Activated CD4-positive, alpha-beta T cell treated with anti-CD3 and anti-CD28 coated beads, Interleukin-2, amount 50 U/mL, for 48 hours (primary cell): ENCODE measurements around the gene FAR2.

Experiments used
- DNase-seq, 2 experiments: peaks; one replicate each; pipeline ENCODE4 v3.0.0-alpha.2; 2020

Gene FAR2

DNA sequence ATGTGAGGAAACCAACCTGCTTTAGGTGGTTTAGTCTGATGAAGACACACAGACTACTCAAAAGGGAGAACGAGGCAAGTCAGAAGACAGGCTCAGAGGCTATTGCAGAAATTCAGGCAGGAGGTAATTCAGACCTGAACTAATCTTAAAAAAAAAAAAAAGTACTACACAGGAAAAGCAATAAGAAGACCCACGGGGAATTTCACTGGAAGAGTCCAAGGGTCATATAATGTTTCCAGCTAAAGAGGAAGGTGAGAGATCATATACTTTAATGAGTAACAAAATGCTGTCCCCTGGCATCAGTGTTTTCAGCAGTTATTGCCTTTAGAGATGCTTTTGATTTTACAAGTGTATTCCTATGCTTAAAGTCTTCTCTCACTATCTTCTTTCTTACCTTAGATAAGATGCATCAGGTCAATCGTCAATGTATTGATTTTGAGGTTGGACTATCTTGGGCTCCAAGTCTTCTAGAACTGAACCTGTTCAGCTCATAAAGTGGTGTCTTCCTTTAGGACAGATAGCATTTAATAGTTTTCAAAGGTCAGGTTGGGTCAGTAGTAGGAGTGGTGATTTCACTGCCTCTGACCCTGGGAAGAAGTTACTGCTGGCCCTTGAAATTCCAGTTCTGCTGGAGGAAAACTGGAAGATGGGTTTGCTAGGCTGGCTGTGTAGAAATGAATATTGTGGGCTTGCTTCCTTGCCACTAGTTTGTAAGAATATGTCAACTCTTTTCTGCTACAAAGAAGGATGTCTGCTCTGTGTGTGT, 60.0 kb downstream of the FAR2 start:
- no peak for DNase-seq

DNA sequence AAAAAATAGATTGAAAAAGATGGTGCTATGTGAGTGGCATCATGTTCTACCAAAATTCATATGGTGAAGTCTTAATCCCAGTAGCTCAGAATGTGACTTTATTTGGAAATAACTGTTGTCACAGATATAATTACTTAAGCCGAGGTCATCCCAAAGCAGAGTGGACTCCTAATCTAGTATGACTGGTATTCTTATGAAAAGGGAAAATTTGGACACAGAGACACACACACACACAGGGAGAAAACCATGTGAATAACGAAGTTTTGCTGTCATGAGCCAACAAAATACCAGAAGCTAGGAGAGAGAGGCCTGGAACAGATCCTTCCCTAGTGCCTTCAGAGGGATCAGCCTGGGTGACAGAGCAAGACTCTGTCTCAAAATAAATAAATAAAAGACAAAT, 62.6 kb downstream of the FAR2 start:
- DNase-seq, result no peak

DNA sequence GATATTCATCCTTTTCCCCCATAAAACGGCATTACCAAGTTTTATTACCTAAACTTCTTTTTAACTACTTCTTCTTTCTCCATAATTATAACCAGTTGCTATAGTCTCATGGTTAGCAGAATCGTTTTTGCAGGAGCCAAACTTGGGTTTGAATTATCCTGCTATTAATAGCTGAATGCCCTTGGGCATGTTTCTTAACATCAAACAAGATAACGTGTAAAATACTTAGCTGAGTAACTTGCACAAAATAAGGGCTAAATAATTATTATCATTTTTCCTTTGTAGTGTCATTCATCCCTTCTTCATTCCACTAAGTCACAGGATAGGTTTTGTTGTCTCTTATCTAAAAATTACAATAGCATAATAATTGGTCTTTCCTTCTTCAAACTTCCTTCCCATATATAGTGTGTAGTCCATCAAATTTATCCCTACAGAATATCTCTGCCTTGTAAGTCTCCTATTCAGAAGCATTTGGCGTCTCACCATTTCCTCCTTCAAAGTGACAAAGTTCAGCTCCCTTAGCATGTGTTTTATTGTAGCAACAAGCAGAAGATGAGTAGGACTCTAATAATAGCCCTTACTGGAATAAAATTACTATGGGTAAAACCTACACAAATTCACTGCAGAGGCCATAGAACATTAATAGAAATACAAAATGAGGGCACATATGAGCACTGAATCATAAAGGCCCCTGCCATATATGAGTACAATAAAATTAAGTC, 63.8 kb downstream of the FAR2 start:
- DNase-seq, result no peak

DNA sequence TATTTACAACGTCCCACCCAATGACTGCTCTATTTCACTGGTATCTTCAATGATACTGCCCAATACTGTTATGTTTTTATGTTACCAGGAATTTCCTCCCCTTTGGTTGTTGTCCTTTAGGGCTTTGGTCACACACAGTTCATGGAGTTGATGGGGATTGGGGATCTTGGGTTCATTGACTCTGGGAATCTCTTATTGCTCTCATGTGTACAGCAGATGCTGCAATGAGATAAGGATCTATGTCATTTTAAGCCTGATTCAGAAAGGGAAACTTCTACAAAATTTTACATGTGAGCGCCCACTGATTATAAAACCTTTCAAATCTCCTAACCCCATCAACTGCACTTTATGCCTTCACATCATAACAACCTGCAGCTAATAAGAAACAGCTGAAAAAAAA, 67.2 kb downstream of the FAR2 start:
- no peak for DNase-seq

DNA sequence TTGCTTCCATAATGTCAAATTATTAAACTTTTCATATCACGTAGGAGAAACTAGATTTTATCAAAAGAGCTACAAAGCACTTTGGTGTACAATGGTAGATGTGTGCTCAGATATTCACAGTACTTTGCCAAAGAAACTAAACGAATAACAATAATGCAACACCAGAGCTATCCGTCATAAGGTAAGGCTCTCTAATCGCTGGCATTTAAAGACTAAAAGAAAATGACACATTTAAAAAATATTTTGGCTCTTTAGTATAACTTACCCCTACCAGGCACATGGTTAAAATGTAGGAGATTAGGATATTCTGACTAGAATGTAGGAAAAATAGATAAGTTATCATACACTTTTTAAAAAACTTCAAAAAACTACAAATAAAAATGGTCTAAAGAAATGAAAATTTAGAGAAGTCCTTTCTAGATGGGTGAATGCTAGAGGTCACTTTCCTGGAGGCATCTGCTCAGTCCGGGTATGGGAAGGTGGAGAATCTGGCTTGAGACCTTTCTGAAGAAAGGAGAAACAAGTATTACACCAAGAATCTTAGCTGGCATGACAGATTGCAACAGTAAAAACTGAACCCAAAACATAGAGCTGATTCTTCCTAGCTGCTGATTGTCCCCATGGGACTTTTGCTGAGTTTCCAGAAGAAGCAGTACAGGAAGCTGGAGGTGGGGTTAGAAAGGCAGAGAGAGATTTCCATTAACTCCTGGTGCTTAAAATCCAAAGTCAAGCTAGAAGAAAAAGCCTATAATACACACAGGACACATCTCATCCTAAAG, 67.9 kb downstream of the FAR2 start:
- DNase-seq, result no peak

DNA sequence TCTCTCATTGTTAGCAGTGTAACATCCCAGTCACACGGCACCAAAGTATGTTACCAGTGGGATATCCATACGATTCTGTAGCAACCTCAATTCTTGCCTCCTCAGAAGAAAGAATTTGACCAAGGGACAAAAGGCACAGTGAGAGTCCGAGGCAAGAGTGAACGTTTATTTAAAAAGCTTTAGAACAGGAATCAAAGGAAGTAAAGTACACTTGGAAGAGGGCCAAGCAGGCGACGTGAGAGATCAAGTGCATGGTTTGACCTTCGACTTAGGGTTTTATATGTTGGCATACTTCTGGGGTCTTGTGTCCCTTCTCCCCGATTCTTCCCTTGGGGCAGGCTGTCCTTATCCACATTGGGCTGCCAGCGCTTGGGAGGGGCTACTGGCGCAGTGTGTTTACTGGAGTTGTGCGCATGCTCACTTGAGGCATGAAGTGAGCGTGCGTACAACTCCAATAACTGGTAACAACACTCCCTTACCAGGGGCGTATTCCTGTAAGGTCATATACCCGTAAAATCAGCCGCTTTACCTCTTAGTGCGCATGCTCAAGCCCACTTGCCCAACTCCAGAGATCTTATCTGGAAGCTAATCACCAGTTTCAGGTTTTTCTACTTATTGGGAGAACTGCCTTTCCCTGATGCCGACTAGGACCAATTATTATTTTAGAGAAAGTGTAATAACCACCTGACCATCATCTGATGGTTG, 71.7 kb downstream of the FAR2 start:
- no peak for DNase-seq

DNA sequence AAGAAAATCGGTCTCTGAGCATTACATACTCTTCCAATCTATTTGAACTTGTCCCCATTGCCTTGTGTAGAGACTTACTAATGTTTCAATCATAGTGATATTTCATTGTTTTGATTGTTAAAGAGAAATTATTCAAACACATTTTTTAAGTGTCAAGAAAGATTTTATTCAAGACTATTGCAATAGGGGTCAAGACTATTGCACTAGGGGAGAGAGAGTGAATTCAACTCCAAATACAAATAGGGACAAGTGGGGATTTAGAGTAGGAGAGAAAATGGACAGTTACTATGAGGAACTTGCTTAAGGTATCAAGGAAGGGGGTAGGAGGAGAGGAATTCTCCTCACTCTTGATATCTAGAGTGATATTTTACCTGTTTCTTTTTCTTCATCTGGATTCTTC, 73.1 kb downstream of the FAR2 start:
- DNase-seq, result no peak

DNA sequence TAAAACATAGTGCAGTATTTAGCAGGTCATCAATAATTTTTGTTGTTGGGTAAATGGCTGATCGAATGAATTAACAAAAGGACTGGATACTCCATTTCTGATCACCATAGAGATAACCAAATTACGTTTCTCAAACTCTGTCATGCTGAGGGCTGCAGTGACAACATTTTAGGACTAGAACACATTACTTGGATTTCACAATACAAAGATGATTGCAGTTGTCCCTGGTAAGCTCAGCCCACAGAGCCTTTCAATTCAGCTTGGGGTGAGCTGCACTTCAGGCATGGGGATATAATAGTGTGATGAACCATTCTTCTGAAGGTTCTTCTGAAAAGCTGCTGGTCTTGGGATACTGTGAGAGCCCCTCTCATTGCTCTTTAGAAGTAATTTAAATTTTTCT, 74.3 kb downstream of the FAR2 start:
- DNase-seq, result no peak

DNA sequence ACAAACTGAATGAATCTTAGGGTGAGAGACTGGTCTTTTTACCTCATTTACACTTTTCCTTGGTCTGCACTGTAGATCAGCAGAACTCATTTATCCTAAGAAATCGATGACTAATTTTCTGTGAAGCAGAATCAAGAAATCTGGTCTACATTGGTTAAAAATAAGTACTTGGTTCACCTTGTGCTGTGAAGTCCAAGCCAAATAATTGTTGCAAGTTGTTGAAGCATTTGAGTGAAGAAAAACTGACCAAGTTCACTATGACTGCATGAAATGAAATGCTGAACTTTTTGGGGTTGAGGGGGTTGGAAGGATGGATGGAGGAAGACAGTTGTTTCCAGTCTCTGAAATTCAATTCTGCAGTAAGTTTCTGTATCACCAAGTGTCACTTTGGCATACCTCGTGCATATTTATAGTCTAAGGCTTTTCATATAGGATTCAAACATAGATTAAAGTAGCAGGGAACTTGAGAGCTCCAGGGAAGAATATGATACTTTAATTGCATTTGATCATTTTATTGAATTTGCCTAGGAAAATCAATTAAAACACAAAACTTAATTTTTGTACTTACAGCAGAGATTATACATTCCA, 75.0 kb downstream of the FAR2 start:
- DNase-seq, result no peak

DNA sequence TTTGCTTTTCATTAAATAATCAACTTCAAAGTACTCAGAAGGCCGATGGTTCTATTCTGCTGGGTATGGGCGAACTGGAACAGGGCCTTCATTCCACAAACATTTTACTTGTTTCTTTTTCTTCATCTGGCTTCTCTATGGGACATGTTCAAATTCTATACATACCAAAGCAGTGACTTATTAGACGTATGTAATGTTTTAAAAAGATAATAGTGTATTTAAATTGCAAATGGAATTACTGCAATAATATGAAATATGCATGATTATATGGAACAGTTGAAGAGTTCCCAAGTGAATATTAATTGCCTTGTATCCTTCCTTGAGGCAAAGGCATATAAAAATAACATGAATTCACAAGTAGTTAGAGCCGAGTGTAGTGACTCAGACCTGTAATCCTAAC, 75.5 kb downstream of the FAR2 start:
- DNase-seq, result no peak

DNA sequence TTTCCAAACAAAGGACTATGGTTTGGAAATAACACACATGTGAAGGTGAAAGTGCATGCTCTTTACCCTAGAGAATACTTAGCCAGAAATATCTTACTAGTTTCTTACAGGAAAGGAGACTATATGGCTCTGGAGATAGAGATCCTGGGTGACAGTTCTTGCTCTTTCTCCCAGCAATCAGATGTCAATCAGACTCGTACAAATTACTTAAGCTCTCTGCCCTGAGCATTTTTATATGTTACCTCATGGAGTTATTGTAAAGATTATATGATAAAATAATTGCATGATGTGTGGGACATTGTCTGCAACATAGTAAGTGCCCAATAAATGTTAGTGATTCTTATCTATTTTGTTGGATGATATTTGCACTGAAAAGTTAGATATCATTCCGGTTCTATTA, 76.8 kb downstream of the FAR2 start:
- no peak for DNase-seq

DNA sequence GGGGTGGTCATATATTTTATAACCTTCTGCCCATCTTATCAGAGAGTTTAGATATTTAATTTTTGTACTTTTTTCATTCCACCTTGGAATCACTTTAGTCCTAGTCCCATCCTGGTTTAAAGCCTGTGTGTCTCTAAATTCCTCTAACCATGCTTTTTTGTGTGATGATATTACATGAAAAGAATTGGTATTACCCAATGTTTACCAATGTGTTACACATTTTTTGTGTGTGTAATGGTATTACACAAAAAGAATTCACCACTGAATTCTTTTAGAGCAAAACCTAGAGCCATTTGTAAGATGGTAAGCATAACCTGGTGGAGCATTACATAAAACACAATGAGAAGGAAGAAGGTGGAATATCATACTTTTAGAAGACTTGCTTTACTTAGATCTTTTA, 77.5 kb downstream of the FAR2 start:
- no peak for DNase-seq

DNA sequence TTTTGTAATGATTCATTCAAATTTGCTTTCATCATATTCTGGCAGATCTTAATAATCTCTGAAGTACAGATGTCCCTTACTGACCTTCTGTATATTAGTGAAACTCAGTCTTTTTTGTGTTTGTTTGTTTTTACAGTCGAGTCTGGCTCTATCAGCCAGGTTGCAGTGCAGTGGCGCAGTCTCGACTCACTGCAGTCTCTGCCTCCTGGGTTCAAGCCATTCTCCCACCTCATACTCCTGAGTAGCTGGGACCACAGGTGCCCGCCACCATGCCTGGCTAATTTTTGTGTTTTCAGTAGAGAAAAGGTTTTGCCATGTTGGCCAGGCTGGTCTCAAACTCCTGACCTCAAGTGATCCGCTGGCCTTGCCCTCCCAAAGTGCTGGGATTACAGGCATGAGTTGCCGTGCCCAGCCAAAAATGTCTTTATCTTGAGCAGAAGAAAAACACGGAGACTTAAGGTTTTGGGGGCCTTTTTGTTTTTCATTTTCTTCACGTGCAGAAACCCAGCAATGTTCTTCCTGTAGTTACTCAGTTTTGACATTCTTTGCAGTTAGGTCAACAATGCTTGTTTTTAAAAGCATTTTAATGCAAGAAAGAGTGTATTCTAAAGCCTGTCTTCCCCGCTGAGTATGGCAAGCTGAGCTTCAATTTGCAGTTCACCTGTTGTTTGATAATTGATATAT, 79.5 kb downstream of the FAR2 start:
- DNase-seq, result no peak

DNA sequence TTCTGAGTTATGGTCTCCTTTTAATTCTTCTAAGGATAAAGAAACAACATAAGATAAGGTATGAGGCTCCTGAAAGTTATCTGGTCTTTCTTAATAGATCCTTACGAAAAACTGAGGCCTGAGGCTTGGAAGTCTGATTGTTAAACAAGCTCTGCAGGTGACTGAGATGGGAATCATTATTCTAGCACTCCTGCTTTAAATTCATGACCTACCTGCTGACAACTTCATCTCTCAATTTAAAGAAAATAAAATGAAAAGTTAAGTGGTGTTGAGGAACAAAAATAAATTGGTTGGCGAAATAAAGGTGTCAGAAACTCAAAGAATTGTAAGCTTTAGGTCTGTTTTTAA, 80.1 kb downstream of the FAR2 start:
- no peak for DNase-seq

DNA sequence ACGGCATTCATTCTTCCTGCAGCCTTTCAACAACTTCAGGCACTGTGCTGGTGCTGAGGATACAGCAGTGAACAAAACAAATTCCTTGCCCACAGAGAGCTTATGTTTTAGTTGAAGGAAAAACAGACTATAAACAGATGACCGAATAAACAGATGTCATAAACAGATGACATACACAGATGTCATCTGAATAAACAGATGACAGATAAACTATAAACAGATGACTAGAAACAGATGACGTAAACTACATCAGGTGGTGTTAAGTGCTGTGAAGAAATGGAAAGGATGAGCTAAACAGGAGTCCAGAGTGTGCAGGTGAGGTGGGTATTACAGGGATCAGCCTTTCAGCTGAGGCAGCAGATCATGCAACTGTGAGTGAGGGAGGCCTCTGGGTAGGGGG, 80.9 kb downstream of the FAR2 start:
- DNase-seq, result no peak

DNA sequence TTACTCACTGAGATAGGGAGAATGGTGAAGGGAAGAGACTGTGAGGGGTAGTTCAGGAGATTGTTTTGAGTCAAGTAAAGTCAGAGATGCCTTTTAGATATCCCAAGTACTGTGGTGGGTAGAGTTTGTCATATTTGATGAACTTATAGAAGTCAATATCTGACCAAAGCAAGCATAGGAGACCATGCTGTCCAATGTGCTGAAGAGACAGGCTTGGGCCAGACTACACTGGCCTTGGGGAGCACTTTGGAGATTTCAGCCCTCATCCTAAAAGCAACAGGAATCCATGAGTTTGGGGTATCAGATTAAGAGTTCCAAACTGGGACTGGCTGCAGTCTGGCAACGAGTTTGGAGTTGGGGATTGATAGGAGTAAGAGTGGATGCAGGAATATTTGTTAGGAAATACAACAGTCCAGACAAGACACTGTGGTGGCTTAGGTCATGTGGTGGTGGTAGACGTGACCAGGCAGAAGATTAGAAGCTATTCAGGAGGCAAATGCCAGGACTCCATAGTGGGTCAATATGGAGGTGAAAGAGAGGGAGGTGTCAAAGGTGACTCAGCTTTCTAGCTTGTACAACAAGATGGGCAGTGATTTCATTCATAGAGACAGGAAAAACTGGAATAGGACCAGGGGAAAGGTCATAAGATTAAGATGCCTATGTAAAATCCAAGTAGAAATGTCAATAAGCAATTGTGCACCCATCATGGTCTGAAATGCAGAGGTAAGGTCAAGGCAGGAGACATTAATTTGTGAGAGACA, 81.9 kb downstream of the FAR2 start:
- DNase-seq, result no peak

DNA sequence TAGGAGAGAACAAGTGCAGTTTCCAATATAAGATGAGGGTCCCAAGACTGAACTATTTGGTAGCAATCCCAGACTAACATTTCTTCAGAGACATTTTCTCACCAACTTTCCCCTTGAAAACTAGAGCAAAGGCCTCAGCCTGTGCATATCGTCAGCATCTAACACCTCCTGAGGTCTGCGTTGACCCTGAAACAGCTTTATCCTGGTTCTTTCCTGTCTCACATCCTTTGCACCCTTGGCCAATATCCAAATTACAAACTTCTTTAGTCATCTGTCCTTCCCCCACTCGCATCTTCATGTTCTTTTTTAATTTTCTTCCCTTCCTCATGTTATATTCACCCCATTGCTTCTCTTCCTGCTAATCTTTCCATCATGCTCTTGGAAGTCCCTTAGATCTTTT, 83.0 kb downstream of the FAR2 start:
- DNase-seq, result no peak

DNA sequence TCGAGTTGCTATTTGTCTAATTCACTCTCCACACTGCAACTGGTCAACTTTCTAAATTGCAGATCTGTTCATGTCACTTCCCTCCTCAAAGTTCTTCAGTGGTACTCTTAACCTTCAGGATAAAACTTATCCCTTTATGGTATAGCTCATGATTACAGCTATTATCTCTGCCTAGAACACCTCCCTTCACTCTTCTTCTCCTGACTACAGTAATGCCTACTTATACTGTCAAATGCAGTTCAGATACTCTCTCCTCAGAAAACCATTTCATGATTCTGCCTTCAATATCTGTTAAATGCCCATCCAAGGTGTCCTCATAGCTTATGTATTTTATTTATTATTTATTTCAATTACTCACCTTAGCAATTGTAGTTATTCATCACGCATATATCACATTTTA, 85.5 kb downstream of the FAR2 start:
- DNase-seq, result no peak

DNA sequence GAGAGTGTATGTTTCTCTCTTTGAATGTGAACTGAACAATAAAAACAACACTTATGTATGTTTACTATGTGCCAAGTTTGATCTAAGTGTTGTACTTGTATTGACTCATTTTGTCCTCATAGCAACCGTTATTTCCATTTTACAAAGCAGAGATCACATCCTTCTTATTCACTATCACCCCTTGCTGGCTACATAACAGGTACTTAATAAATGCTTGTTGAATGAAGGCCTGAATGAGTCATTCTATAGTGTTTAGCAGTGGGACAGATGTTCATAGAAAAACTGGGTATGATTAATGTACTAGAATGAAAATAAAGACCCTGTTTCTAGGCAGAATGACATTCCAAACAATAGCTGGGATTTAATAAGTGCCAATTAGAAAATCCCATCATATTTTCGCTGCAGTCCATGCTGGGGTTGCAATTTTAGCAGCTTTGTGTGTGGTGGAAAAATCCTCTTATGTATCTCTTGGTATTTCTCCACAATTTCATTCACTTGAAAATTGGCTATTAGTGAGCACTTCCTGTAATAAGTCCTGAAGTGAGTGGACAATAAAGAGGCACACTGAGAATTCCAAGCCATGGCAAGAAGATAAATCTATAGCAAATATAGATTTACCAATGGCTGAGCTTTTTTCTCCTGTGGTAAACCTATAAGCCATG, 86.0 kb downstream of the FAR2 start:
- no peak for DNase-seq

DNA sequence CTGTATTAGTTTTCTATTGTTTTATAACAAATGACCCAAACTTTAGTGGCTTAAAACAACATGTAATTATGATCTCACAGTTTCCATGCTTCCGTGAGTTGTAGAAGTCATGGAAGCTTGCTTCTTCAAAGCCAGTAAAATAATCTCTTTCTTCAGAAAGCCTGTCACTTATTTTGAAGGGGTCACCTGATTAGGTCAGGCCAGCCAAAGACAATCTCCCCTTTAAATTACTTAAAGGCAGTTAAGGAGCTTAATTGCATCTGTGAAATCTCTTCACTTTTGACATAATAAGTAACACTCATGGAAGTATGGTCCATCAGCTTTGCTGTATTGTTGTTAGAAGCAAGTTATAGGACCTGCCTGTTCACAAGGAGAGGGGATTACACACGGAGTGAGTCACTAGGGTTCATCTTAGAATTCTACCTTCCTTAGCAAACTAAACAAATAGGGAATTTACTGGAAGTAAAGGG, 89.8 kb downstream of the FAR2 start:
- DNase-seq, result no peak

DNA sequence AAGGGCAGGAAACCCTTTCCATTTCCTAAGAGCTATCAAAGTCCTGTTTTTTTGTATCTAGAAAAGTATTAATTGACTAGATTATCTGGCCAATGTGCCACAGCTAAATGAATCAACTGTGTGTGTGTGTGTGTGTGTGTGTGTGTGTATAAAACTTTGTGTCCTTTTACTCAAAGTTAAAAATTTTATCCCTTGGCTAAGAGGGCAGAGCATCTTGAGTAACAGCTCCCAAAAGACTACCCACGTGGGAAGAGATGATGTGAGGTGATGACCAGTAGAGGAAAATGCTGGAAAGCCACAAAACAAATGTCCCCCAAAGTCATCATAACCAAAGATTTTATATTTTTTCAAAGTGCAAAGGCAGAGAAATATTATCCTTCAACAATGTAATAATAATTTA, 90.3 kb downstream of the FAR2 start:
- no peak for DNase-seq
